Thyroid gland (tissue), 4 donors: ENCODE measurements around the gene MLPH. TPM values are rescaled to one million over a fixed set of nuclear protein-coding genes. Genes with fewer than 3 reads are reported as not detected.
A peak's percentile ranks its signal among the peaks of the same experiment; 100 is the strongest.

Source experiments
- DNase-seq, 2 donors: peaks; one replicate each; pipeline ENCODE4 v3.0.0-alpha.2; 2019
- H3K27ac ChIP-seq, 3 donors: fragments of 200-600 bp; sonication (generic); 1 replicate in 2 of 3; 2 replicates in 1 of 3; pipeline ENCODE4 v1.5.1; 2016 to 2019; ENCODE audit warnings: mild to moderate bottlenecking in 1 of 3, moderate library complexity in 1 of 3
- H3K27me3 ChIP-seq: fragments of 200-600 bp; sonication (generic); one replicate; pipeline ENCODE4 v1.5.1; 2019
- H3K36me3 ChIP-seq, 2 donors: fragments of 200-600 bp; sonication (generic); one replicate each; pipeline ENCODE4 v1.5.1; 2016 to 2019
- H3K4me1 ChIP-seq, 2 donors: fragments of 200-600 bp; sonication (generic); one replicate each; pipeline ENCODE4 v1.5.1; 2017 to 2019
- H3K4me3 ChIP-seq, 3 donors: fragments of 200-600 bp; sonication (generic); replicated peaks in 1 of 3; 1 replicate in 2 of 3; 2 replicates in 1 of 3; pipeline ENCODE4 v1.5.1; 2016; ENCODE audit warnings: mild to moderate bottlenecking in 1 of 3
- H3K9me3 ChIP-seq: fragments of 200-600 bp; sonication (generic); one replicate; pipeline ENCODE4 v1.5.1; 2017
- CTCF ChIP-seq, 6 experiments: fragments of 200-600 bp in 3 of 6; fragments of 450-650 bp in 3 of 6; sonication (generic) in 3 of 6; IDR thresholded peaks; one replicate each; pipeline ENCODE4 v1.5.1; 2016 to 2019; ENCODE audit warnings: antibody characterized with exemption in 6 of 6, mild to moderate bottlenecking in 2 of 6, inconsistent platforms in 1 of 6, moderate library complexity in 1 of 6
- POLR2A ChIP-seq, 2 donors: fragments of 450-650 bp; IDR thresholded peaks; one replicate each; pipeline ENCODE4 v1.6.1; 2017; ENCODE audit warnings: antibody characterized with exemption in 2 of 2, mild to moderate bottlenecking in 2 of 2, moderate library complexity in 1 of 2
- WGBS, 2 donors: methylation state at CpG; one replicate each; pipeline ENCODE4 v1.1.5; 2017; 5-methylcytosine and 5-hydroxymethylcytosine counted together
- intact Hi-C: fragments of 100-400 bp; cut with DNase I; formaldehyde crosslinking; loops from one replicate; pipeline ENCODE4 v1.15.1; 2023
- total RNA-seq, 4 donors: library from RNA; depleted of rRNA; stranded (reverse); fragments of >200 nt; gene quantifications; one replicate each; pipeline ENCODE4 v1.2.3, GENCODE V29; 2016

The MLPH gene
- total RNA-seq, 4 donors from 2014 or later: 41.3 to 107 (median 58.6) TPM

- Histone ChIP-seq H3K4me1 (peaks cover 24 to 27% of the 10 kb centered on the region in 2 donors), H3K9me3 (no peaks in the 10 kb centered on the region), H3K27me3 (no peaks in the 10 kb centered on the region), H3K36me3 (no peaks in the 10 kb centered on the region), H3K4me3 (no peak overlapping the region), H3K27ac (no peak overlapping the region)
- WGBS, 2 donors: 87 to 93% methylated on average over 10 to 13 of the region's 13 CpGs
- DNase-seq: no peak
- intact Hi-C loops: no loop called here
- no peak for TF ChIP-seq POLR2A (IDR thresholded peaks at IDR 0.05)
- no peak for TF ChIP-seq CTCF (IDR thresholded peaks at IDR 0.05)
Measured at GRCh38 chr2:237596520-237597195, 109.6 kb downstream of the MLPH start.

GRCh38 chr2:237597196-237598145 lies 110.4 kb downstream of the MLPH start:
- H3K27ac ChIP-seq: no peak overlapping the region

GRCh38 chr2:237598468-237599208 lies 111.6 kb downstream of the MLPH start:
- intact Hi-C loops: no loop called here
- DNase-seq: no peak
- no peak overlapping the region for H3K4me3 ChIP-seq
- H3K36me3 ChIP-seq: no peaks in the 10 kb centered on the region
- H3K27ac ChIP-seq: no peak overlapping the region
- peaks cover 25% of the 10 kb centered on the region in 2 donors for H3K4me1 ChIP-seq
- WGBS, 2 donors: 91 to 95% methylated on average over 14 of the region's 14 CpGs
- no peaks in the 10 kb centered on the region for H3K9me3 ChIP-seq
- no peak for TF ChIP-seq CTCF (IDR thresholded peaks at IDR 0.05)
- TF ChIP-seq POLR2A (IDR thresholded peaks at IDR 0.05): no peak
- no peaks in the 10 kb centered on the region for H3K27me3 ChIP-seq

More at GRCh38 chr2:237597196-237598145, 110.4 kb downstream of the MLPH start:
- no peak for DNase-seq
- TF ChIP-seq POLR2A (IDR thresholded peaks at IDR 0.05): no peak
- TF ChIP-seq CTCF (IDR thresholded peaks at IDR 0.05): no peak
- H3K27me3 ChIP-seq: no peaks in the 10 kb centered on the region
- H3K4me3 ChIP-seq: no peak overlapping the region
- peaks cover 22% of the 10 kb centered on the region in 2 donors for H3K4me1 ChIP-seq
- 88 to 93% methylated on average over 24 to 29 of the region's 29 CpGs for WGBS, 2 donors
- intact Hi-C loops: no loop called here
- no peaks in the 10 kb centered on the region for H3K36me3 ChIP-seq
- no peaks in the 10 kb centered on the region for H3K9me3 ChIP-seq

- H3K27me3 ChIP-seq: no peaks in the 10 kb centered on the region
- peak overlapping the region; percentile 38 to 70 (median 38) for H3K27ac ChIP-seq
- intact Hi-C loops: no loop called here
- WGBS, 2 donors: 63 to 72% methylated on average over 9 of the region's 9 CpGs
- peaks cover 22 to 23% of the 10 kb centered on the region in 2 donors for H3K4me1 ChIP-seq
- DNase-seq: no peak
- TF ChIP-seq CTCF (IDR thresholded peaks at IDR 0.05) (no peak), POLR2A (IDR thresholded peaks at IDR 0.05) (no peak)
- H3K9me3 ChIP-seq: no peaks in the 10 kb centered on the region
- no peak overlapping the region for H3K4me3 ChIP-seq
- no peaks in the 10 kb centered on the region for H3K36me3 ChIP-seq
Measured at GRCh38 chr2:237599465-237600110, 112.5 kb downstream of the MLPH start.
